ENCODE measurements around the gene MCF2L.

MCF2L gene

DNA sequence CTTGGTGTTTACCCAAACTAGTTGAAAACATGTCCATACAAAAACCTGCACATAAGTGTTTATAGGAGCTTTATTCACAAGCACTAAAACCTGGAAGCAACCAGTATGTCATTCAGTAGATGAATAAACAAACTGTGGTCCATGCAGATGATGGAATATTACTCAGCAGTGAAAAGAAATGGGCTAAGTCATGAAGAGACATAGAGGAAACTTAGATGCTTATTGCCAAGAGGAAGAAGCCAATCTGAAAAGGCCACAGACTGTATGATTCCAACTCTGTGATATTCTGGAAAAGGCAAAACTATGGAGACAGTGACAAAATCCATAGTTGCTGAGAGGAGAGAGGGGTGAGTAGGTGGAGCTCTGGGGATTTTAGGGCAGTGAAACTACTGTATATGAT is 38.8 kb upstream of the MCF2L start:
- Histone ChIP-seq H3K36me3 (ENCODE audit: control insufficient read depth, insufficient read depth, low read length) (no peaks in the 10 kb centered on the region), H3K27me3 (ENCODE audit: control insufficient read depth, insufficient read depth, low read length) (no peaks in the 10 kb centered on the region), H3K27ac (no peak overlapping the region), H3K9ac (no peak overlapping the region), H3K4me2 (ENCODE audit: low read length) (no peak overlapping the region), H2AFZ (no peak overlapping the region), H3K9me3 (ENCODE audit: control insufficient read depth, low read length) (no peaks in the 10 kb centered on the region), H3K4me1 (peaks cover 6% of the 10 kb centered on the region), H3K79me2 (no peaks in the 10 kb centered on the region), H3K4me3 (ENCODE audit: low read depth, low read length) (no peak overlapping the region)
- TF ChIP-seq, protein P1, sequence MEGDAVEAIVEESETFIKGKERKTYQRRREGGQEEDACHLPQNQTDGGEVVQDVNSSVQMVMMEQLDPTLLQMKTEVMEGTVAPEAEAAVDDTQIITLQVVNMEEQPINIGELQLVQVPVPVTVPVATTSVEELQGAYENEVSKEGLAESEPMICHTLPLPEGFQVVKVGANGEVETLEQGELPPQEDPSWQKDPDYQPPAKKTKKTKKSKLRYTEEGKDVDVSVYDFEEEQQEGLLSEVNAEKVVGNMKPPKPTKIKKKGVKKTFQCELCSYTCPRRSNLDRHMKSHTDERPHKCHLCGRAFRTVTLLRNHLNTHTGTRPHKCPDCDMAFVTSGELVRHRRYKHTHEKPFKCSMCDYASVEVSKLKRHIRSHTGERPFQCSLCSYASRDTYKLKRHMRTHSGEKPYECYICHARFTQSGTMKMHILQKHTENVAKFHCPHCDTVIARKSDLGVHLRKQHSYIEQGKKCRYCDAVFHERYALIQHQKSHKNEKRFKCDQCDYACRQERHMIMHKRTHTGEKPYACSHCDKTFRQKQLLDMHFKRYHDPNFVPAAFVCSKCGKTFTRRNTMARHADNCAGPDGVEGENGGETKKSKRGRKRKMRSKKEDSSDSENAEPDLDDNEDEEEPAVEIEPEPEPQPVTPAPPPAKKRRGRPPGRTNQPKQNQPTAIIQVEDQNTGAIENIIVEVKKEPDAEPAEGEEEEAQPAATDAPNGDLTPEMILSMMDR (IDR thresholded peaks at IDR 0.05): no peak

DNA sequence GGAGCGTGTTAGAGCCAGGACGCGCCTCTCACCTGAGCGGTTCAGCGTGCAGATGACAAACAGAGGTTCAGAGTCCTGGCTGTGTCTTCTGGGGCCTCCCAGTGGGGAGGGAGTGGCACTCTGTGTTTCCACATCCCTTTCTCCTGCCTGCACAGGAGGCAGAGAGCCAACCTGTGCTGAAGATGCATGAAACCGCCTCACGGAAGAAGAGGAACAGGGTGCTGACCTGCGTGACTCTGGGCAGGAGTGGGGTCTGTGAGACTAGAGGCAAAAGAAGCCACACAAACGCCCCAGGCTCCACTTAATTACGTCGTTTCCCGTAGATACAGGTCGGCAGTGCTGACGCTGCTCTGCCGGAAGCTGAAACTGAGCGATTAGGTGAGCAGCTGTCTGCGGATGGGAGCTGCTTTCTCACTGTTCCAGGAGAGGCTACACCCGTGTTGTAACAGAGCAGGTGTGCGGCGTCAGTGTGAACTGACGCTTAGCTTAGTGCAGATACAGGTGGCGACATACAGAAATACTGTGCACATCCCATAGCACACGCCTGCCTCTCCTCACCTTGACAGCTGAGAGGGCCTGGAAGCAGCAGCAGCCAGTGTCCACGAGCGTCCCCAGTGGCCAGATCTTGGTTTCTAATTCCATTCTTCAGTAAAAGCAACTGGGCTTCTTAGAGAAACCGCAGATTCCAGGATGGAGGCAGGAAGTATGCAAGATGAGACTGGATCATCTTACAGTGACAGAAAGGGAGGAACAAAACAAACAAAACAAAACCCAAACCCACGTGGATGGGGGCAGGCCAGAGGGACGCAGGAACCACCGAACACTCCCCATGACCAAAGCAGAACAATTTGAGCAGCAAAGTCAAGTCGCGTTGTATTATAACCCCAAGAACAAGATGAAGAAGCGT is 37.7 kb upstream of the MCF2L start:
- H3K27ac ChIP-seq: peak overlapping the region; percentile 56
- no peak overlapping the region for H3K9ac ChIP-seq
- H3K27me3 ChIP-seq (ENCODE audit: control insufficient read depth, insufficient read depth, low read length): no peaks in the 10 kb centered on the region

DNA sequence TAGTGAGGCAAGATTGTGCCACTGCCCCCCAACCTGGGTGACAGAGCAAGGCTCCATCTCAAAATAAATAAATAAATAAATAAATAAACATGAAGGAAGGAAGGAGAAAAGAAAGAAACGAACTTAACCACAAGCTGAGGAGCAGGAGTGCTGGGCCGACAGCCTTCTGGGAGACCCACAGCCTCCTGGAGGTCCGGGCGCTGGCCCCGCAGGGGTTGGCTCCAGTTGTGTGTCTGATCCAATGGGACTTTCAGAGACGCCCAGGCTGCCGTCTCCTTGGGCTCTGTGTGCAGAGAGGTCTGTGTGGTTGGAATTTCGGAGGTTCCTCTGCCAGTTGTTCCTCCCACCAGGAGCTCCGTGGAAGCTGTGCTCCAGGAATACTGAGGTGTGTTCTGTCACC is 36.0 kb upstream of the MCF2L start:
- Histone ChIP-seq H3K27ac (no peak overlapping the region), H2AFZ (no peak overlapping the region), H3K36me3 (ENCODE audit: control insufficient read depth, insufficient read depth, low read length) (no peaks in the 10 kb centered on the region), H3K4me1 (peaks cover 6% of the 10 kb centered on the region), H3K27me3 (ENCODE audit: control insufficient read depth, insufficient read depth, low read length) (no peaks in the 10 kb centered on the region), H3K4me3 (ENCODE audit: low read depth, low read length) (no peak overlapping the region), H3K4me2 (ENCODE audit: low read length) (no peak overlapping the region), H3K9me3 (ENCODE audit: control insufficient read depth, low read length) (no peaks in the 10 kb centered on the region), H3K79me2 (no peaks in the 10 kb centered on the region), H3K9ac (no peak overlapping the region)
- TF ChIP-seq, protein P1 (IDR thresholded peaks at IDR 0.05): no peak

More for the DNA sequence above, 37.7 kb upstream of the MCF2L start:
- Histone ChIP-seq H3K36me3 (ENCODE audit: control insufficient read depth, insufficient read depth, low read length) (no peaks in the 10 kb centered on the region), H3K4me2 (ENCODE audit: low read length) (peak overlapping the region; percentile 48), H3K79me2 (no peaks in the 10 kb centered on the region), H3K4me3 (ENCODE audit: low read depth, low read length) (peak overlapping the region; percentile 19), H2AFZ (peak overlapping the region; percentile 83), H3K4me1 (peaks cover 6% of the 10 kb centered on the region), H3K9me3 (ENCODE audit: control insufficient read depth, low read length) (no peaks in the 10 kb centered on the region)
- TF ChIP-seq, protein P1 (IDR thresholded peaks at IDR 0.05): peak; percentile 71

DNA sequence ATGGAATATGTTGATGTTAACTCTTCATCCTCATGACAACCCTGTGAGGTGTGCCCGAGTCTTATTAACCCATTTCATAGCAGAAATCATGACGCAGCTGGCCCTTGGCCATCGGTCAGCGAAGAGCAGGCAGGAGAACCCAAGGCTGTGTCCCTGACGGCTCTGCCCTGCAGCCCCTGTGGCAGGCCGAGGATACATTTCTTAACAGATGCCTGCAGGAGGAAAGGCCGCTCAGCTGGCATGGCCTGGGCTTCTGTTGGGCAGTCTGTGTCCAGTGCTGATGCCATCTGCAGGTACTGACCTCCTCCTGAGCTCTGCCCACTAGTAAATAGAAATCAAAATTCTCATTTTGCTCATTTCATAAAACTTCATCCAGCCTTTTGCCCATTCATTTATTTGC is 35.4 kb upstream of the MCF2L start:
- Histone ChIP-seq H3K9me3 (ENCODE audit: control insufficient read depth, low read length) (no peaks in the 10 kb centered on the region), H3K4me1 (peaks cover 6% of the 10 kb centered on the region), H3K4me2 (ENCODE audit: low read length) (no peak overlapping the region), H3K9ac (no peak overlapping the region), H3K36me3 (ENCODE audit: control insufficient read depth, insufficient read depth, low read length) (no peaks in the 10 kb centered on the region), H3K4me3 (ENCODE audit: low read depth, low read length) (no peak overlapping the region), H3K27me3 (ENCODE audit: control insufficient read depth, insufficient read depth, low read length) (no peaks in the 10 kb centered on the region), H3K27ac (no peak overlapping the region), H3K79me2 (no peaks in the 10 kb centered on the region), H2AFZ (no peak overlapping the region)
- TF ChIP-seq, protein P1 (IDR thresholded peaks at IDR 0.05): no peak

DNA sequence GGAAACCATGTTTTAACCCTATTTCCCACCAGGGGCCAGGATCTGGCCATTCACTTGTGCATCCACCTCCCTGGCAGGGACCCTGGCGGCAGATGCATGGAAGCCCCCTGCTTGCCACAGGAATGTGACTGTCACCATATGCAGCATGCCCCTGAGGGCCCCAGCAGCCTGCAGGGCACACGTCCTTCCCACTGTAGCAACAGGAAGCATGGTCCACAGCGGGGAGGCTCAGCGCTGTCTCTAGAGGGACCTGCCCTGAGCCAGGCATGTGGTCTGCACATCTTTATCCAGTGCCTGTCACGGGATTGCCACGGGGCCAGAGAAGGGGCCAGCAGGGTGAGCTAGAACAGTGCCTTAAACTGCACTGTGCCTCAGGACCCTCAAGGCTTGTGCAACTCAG is 34.9 kb upstream of the MCF2L start:
- Histone ChIP-seq H3K27me3 (ENCODE audit: control insufficient read depth, insufficient read depth, low read length) (no peaks in the 10 kb centered on the region), H3K27ac (no peak overlapping the region), H3K9ac (no peak overlapping the region), H3K4me1 (peaks cover 6% of the 10 kb centered on the region), H3K4me3 (ENCODE audit: low read depth, low read length) (no peak overlapping the region), H3K4me2 (ENCODE audit: low read length) (no peak overlapping the region), H3K79me2 (no peaks in the 10 kb centered on the region), H2AFZ (no peak overlapping the region), H3K9me3 (ENCODE audit: control insufficient read depth, low read length) (no peaks in the 10 kb centered on the region), H3K36me3 (ENCODE audit: control insufficient read depth, insufficient read depth, low read length) (no peaks in the 10 kb centered on the region)
- TF ChIP-seq, protein P1 (IDR thresholded peaks at IDR 0.05): no peak

Data from parathyroid adenoma (tissue), 2 donors.